GM12872 (cell line): Measurements from ENCODE around the gene PSMD13.

ENCODE experiments used
- CTCF ChIP-seq: IDR thresholded peaks from 3 replicates; pipeline ENCODE4 v1.5.1; 2011; ENCODE audit warnings: low read depth, mild to moderate bottlenecking, low read length, moderate library complexity; ENCODE audit not compliant: insufficient read depth

The PSMD13 gene

GRCh38 chr11:261624-262023 lies 24.8 kb downstream of the PSMD13 start:
- TF ChIP-seq CTCF: no peak

DNA sequence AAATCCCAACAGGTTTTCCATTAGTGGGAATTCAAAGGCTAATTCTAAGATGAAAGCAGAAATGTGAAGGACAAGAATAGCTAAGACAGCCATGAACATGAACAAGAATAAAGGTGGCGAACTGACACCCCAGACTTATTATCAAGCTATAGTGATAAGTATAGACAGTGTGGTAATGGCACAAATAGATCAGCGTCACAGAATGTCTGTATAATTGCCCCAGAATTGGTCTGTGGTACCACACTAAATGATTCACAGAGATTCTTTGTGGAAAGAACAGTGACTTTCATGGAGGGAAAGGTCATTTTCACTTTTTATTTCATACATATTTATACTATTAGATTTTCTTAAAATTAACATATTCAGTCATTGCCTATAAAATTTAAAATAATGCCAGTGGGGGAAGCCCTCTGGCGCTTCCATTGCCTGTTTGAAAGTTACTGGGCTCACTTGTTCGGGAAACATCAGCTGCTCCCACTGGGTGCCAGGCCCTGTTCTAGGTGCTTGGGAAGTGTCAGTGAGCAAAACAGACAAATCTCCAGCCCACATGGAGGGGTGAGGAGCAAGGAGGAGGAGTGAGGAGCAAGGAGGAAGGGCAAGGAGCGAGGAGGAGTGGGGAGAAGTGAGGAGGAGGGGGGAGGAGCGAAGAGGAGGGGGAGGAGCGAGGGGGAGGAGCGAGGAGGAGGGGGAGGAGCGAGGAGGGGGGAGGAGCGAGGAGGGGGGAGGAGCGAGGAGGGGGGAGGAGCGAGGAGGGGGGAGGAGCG lies 30.1 kb downstream of the PSMD13 start:
- no peak for TF ChIP-seq CTCF

DNA sequence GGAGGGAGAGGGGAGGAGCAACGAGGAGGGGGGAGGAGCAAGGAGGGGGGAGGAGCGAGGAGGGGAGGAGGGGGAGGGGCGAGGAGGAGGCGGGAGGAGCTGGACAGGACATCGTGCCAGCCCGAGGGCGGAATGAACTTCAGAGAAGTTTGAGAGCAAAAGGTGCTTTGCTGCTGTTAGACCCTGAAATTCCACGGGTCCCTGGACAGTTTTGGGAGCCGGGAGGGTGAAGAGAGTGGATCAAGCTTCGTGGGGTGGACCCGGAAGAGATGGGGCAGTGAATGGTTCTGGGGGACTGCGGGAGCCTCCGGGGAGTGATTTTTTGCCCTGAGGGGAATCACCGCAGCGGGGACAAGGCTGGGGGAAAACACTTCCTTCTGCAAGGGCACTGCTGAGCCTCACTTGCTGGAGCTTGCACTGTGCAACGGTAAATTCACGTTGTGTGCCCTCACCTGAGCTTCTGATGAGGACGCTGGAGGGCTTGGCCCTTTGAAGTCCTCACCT lies 30.8 kb downstream of the PSMD13 start:
- no peak for TF ChIP-seq CTCF

DNA sequence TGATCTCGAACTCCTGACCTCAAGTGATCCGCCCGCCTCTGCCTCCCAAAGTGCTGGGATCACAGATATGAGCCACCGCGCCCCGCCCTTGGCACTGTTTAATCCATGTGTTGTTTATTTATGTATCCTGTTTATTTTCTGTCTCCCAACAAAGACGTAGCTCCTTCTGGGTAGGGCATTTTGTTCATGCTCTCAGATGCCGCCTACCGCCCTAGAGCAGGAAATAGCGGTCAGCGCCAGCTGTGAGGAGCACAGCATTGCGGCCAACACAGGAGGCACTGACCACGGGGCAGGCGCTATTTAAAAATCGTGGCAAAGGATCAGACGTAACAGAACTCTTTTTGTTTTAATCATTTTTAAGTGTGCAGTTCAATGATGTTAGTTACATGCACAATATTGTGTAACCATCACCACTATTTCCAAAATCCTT lies 32.0 kb downstream of the PSMD13 start:
- TF ChIP-seq CTCF: 0 out of 3 replicates have a peak, but pooled peaks have one; percentile 7

GRCh38 chr11:269146-269890 lies 32.5 kb downstream of the PSMD13 start:
- TF ChIP-seq CTCF: no peak; the same call in 2 of the 3 replicates

DNA sequence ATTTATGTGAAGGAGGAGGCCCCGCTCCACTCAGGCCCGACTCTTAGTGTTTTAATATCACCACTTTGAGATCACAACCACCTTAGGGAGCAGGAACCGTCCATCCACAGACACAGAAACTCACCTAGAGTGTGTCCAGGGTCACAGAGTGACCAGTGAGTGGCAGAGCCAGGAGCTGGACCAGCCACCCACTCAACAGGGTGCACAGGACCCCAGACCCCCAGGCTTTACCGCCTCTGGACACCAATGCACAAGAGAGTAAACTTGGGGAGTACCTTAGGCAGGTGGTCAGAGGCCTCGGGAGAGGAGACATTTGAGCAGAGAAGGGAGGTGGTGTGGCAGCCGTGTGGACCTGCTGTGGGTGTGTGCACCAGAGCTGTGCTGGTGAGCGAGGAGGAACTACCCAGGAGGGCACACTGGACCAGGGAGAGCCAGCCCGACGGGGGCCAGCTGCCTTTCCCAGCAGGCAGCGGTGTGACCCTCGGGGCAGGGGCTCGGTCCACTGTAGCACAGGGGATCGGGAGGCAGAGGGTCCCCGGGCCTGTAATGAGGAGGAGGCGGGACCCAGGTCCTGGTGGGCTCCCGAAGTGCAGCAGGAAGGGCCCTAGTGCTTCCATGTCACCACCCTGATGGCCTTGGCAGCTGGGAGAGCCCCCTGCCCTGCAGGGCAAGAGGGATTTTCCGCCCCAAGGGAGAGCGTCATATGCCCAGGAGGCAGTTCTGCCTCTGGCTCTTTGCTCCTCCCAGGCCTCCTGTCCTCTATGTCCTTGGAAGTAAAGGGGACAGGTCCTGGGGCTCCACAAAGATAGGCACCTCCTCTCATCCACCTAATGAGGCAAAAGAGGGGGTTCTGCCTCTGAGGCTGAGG lies 33.9 kb downstream of the PSMD13 start:
- no peak for TF ChIP-seq CTCF

GRCh38 chr11:271319-271715 lies 34.5 kb downstream of the PSMD13 start:
- TF ChIP-seq CTCF: no peak
